Activated CD4-positive, alpha-beta T cell treated with anti-CD3 and anti-CD28 coated beads, Interleukin-10, Interleukin-2, amounts not matched to agents 100 ng/mL and 50 ng/mL, durations not matched to agents 16 hours and 8 hours (primary cell): ENCODE data around the gene PRSS38.

ENCODE experiments used
- DNase-seq: peaks from one replicate; pipeline ENCODE4 v3.0.0-alpha.2; 2020

Gene PRSS38

GRCh38 chr1:227793948-227794816 is 21.3 kb upstream of the PRSS38 start:
- DNase-seq = no peak

- DNase-seq = no peak
These were observed 20.7 kb upstream of the PRSS38 start for GRCh38 chr1:227794817-227795192.

GRCh38 chr1:227795732-227796131 is 19.7 kb upstream of the PRSS38 start:
- no peak for DNase-seq

- no peak for DNase-seq
These were observed 19.0 kb upstream of the PRSS38 start for GRCh38 chr1:227796359-227796915.

DNA sequence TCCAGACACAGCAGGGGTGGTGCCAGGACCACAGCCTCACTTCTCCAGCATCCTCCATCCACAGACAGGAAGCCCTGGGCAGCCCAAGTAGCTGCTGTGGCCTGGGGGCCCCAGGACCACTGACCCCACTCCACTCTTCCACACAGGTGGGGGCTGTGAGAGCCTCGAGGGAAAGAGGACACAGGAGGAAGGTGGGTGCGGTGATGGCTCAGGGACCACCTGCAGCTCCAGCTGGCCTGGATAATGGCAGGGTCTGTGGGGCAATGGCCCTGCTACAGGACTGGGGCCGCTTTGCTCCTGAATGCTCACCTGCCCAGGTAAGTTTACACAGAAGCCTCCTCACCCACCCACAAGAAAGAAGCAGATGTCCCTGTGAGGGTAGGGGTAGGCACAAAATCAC is 18.3 kb upstream of the PRSS38 start:
- no peak for DNase-seq

- DNase-seq = no peak
These were observed 17.9 kb upstream of the PRSS38 start for GRCh38 chr1:227797625-227798024.

GRCh38 chr1:227798078-227798802 is 17.2 kb upstream of the PRSS38 start:
- no peak for DNase-seq

DNA sequence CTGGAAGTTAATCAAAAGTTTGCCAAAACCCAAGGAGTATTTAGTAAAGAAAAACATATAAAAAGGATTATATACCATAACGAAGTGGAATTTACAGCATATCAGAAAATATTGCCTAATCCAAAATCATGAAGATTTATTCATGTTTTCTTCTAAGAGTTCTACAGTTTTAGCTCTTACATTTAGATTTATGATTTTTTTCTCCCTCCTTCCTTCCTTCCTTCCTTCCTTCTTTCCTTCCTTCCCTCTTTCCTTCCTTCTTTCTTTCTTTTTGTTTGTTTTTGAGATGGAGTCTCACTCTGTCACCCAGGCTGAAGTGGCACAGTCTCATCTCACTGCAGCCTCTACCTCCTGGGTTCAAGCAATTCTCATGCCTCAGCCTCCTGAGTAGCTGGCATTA is 15.7 kb upstream of the PRSS38 start:
- no peak for DNase-seq

DNA sequence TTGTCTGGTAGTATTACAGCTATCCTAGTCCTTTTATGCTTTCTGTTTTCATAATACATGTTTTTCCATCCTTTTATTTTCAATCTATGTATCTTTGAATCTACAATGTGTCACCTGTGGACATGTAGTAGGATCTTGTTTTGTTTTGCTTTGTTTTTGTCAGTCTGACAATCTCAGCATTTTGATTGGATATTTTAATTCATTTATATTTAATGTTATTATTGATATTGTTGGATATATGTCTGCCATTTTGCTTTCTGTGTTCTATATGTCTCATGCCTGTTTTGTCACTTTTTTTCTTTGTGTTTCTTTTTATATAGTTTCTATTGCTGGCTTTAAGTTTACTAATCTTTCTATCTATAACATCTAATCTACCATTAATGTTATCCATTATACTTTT is 11.5 kb upstream of the PRSS38 start:
- no peak for DNase-seq

GRCh38 chr1:227805606-227806197 is 9.8 kb upstream of the PRSS38 start:
- DNase-seq = no peak

GRCh38 chr1:227808566-227808965 is 6.9 kb upstream of the PRSS38 start:
- no peak for DNase-seq

GRCh38 chr1:227809026-227809425 is 6.4 kb upstream of the PRSS38 start:
- DNase-seq = no peak

- DNase-seq = no peak
These were observed 1.5 kb upstream of the PRSS38 start for GRCh38 chr1:227813962-227814361.

DNA sequence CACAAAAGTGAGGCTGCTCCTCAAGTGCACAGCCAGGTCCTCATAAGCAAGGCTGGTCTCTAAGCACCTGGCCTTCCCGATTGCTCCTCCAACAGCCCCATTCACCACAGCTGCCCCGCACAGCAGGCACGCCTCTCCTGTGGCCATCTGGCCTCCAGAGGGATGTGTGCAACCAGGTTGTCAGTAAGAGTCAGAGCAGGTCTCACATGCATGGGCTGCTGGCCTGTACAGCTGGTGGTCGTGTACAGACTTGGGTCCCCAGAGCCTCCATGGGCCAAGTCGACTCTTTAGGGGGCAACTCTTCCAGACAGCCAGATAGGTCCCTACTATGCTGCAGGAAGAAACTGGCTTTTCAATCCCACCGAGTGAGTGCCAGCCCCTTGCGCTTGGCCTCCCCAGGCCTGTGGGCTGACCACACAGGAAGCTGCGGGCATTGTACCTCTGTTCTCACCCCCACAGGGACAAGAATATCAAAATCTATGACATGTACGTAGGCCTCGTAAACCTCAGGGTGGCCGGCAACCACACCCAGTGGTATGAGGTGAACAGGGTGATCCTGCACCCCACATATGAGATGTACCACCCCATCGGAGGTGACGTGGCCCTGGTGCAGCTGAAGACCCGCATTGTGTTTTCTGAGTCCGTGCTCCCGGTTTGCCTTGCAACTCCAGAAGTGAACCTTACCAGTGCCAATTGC is 1.4 kb downstream of the PRSS38 start:
- no peak for DNase-seq

- no peak for DNase-seq
These were observed 8.1 kb downstream of the PRSS38 start for GRCh38 chr1:227823537-227823936.

GRCh38 chr1:227824204-227824603 is 8.7 kb downstream of the PRSS38 start:
- no peak for DNase-seq

- DNase-seq = no peak
These were observed 13.3 kb downstream of the PRSS38 start for GRCh38 chr1:227828786-227829185.

GRCh38 chr1:227838181-227838580 is 22.7 kb downstream of the PRSS38 start:
- DNase-seq = no peak

DNA sequence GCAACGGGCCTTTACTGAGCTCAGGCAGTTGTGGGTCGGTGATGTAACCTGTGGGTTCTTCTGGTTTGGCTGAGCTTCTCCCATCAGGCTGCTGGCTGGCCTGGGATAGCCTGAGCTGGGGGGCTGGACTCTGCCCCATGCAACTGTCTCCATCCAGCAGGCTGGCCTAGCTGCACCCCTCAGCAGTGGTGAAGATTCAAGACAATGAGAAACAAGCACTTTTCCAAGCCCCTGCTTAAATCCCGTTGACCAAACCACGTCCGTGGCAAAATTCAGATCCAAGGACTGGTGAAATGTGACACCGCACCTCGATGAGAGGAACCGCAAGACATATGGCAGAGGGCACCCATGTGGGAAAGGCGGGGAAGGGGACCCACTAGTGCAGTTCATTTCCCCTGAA is 25.6 kb downstream of the PRSS38 start:
- no peak for DNase-seq

- DNase-seq = no peak
These were observed 29.1 kb downstream of the PRSS38 start for GRCh38 chr1:227844320-227845146.

GRCh38 chr1:227845147-227845458 is 29.6 kb downstream of the PRSS38 start:
- no peak for DNase-seq

- DNase-seq = no peak
These were observed 30.0 kb downstream of the PRSS38 start for GRCh38 chr1:227845519-227845918.
